GM18520 (cell line): ENCODE results near the gene MICOS13.

Source experiments
- ATAC-seq: cut with Tn5 transposase; IDR thresholded peaks from one replicate; pipeline ENCODE4 v1.9.1; 2021; ENCODE audit not compliant: unreplicated experiment

Gene MICOS13

DNA sequence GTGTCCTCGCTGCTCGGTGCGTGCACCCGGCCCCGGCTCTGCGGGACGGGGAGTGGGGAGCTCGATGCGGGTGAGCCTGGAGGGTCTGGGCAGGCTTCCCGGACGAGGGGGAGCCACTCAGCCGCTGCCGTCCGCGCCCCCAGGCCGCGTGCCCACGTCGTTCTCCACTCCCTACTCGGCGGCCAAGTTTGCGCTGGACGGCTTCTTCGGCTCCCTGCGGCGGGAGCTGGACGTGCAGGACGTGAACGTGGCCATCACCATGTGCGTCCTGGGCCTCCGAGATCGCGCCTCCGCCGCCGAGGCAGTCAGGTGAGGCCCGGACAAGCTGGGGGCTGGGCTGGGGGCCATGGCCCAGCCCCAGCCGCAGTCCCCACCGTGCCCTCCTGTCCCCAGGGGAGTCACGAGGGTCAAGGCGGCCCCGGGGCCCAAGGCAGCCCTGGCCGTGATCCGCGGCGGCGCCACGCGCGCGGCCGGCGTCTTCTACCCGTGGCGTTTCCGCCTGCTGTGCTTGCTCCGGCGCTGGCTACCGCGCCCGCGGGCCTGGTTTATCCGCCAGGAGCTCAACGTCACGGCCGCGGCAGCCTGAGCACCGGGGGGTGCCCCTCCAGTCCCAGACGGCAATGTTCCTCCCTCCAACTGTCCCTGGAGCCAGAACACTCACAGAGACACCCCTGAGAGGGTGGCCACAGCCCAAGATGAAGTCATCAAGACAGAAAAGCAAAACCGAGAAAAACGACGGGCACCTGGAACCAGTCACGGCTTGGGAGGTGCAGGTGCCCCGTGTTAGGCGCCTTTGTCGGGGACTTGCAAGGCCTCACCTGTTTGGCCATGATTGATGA is 7.3 kb upstream of the MICOS13 start:
- ATAC-seq: no peak

DNA sequence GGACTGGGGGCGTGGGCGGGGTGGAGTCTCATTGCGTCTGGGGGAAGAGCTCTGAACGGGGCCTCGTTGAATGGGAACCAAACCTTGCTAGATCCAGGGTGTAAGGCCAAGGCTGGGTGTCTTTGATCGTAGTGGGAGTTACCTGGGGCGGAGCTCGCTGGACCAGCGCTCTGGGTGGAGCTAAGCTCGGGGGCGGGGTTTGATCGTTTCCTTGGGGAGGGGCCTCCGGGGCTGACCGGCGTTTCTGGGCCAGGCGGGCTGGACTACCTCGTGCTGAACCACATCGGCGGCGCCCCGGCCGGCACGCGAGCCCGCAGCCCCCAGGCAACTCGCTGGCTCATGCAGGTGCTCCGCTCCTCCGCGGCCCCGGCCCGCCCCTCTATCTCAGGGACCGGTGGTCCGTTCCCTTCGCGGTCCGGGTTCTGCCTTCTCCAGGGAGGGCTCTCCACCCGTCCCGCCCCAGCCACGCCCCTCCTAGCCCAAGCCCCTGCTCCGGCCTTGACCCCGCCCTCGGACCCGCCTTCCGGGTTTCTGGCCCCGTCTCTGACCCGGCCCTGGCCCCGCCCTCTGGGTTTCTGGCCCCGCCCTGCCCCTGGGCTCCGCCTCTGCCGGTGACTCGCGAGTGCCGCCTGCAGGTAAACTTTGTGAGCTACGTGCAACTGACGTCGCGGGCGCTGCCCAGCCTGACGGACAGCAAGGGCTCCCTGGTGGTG is 6.5 kb upstream of the MICOS13 start:
- peak; percentile 32 for ATAC-seq

DNA sequence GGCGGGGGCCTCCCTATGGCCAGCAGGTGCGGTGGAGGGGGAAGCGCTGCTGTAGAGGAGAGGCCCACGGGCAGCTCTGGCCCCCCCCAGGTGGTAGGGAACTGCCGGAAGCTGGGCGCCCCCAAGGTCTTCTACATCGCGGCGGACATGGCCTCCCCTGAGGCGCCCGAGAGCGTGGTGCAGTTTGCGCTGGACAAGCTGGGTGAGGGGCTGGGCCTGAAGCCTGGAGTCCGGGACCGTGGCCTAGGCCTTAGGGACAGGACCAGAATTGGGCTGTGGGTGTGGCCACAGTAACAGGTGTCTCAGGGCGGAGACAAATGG is 6.0 kb upstream of the MICOS13 start:
- ATAC-seq: no peak

DNA sequence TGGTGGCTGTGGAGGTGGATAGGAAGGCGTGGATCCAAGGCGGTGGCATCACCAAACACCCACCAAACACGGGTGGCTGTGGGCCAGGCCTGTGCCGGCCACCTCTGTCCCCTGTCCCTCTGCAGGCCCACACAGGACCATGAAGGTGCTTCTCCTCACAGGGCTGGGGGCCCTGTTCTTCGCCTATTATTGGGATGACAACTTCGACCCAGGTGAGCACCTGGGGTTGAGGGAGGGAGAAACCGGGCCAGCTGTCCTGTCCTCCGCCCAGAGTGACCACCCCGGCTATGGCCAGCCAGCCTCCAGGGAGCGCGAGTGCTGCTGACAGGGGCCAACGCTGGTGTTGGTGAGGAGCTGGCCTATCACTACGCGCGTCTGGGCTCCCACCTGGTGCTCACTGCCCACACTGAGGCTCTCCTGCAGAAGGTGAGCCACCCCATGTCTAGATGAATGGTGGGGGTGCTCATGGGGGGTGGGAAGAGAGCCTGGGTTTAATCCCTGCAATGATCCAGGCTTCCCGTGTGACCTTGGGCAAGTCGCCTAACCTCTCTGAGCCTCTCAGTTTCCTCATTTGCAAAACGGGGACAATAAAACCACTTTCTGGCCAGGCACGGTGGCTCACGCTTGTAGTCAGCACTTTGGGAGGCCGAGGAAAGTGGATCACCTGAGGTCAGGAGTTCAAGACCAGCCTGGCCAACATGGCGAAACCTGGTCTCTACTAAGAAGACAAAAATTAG is 4.5 kb upstream of the MICOS13 start:
- no peak for ATAC-seq

DNA sequence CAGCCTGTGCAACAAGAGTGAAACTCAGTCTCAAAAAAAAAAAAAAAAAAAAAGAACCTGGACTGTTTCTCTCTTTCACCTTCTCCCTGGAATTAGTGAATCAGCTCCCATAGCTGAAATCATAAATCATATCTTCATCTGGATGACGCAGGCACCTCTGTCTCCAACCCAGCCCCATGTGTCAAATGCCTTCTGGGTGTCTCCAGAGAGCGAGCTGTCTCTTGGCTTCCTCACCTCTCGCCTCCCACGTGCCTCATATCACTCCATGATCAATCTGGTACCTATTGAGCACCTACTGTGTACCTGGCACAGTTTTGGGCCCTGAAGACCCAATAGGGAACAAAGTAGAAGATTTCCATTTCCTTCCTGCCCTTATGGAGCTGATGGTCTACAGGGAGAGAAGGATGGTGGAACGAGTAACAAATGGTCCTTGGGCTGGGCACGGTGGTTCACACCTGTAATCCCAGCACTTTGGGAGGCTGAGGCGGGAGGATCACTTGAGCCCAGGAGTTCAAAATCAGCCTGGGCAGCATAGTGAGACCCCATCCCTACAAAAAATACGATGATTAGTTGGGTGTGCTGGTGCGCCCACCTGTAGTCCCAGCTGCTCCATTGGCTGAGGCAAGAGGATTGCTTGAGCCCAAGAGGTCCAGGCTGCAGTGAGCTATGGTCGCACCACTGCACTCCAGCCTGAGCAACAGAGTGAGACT is 3.0 kb upstream of the MICOS13 start:
- ATAC-seq: no peak

DNA sequence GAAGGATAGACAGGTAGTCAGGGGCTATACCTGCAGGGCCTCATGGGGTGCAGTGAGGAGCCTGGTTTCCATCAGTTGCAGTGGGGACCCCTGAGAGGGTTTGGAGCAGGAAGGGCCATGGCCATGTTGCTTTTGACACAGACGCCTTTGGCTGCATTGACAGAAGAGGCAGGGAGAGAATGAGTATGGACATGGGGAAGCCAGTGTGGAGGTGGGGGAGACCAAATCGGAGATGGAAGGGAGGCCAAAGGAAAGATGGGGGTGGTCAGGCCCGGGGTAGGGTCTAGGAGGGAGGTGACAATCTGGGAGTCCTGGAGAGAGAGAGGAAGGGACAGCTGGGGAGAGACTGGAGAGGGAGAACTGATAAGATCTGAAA is 1.8 kb upstream of the MICOS13 start:
- ATAC-seq: no peak

DNA sequence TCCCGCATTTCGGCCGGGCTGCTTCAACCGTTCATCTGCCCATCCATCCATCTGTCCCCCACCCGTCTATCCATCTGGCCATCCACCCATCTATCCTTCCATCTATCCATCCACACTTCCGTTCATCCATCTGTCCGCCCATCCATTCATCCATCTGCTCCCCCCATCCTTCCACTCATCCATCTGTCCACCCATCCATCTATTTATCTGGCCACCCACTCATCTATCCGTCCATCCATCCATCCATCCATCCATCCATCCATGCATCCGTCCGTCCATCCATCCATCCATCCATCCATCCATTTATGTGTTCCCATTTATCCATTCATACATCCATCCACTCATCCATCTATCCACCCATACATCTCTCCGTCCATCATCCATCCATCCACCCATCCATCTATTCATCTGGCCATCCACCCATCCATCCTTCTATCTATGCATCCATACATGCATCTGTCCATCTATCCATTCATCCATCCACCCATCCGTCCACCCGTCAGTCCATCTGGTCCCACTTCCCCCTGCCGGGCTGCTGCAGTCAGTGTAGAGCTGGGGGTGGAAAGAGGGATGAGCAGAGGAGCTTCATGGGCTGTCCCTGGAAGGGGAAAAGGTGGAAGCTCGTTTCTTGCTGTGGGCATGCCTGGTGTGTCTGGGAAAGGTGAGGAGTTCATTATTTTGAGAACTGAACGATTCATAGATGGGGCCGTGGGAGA is 1.2 kb upstream of the MICOS13 start:
- no peak for ATAC-seq

DNA sequence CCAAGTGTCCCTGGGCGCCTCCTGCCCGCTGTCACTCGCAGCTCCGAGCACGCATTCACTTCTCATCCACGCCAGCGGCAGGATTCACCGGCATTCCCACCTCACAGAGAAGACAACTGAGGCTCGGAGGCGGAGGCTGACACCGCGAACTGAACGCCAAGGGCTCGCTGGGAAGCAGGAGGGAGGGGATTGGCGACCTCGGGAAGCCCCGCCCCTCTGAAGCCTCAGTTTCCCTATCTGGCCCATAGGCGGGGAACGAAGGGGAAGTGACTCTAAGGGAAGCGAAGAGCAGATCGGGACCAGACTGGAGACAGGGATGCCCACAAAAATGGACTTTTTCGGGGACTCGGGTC is 256 bp downstream of the MICOS13 start:
- ATAC-seq: no peak

DNA sequence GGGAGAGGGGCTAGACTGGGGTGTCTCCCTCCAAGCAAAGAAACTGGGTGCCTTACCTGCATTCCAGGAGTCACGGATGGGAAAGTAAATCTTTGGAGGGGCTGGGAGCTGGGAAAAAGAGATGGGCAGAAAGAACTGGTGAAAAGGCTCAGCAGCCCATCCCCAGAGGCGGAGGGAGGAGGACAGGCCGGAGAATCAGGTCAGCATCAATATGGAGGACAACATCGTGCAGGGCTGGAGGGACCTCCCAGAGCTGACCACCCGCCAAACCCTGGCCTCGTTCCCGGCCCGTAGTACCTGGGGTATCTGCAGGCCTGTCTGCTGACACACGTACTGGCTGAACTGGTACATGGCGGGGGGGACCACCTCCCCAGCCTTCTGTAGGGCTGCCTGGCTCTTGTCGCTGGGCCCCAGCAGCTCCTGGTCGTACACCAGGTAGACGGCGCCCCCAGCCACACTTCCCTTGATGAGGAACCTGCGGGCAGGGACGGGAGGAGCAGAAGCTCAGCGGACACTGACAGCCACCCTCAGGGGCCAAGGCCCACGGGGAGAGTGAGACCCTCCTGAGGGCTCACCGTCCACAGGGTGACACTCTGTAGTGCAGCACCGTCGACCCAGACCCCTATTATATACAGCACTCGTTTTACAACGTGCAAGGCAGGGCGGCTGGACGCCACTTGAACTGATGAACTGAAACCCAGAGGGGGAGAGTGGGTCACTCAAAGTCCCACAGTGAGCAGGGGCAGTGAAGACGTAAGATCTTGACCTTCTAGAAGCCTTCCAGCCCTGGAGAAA is 830 bp downstream of the MICOS13 start:
- no peak for ATAC-seq

DNA sequence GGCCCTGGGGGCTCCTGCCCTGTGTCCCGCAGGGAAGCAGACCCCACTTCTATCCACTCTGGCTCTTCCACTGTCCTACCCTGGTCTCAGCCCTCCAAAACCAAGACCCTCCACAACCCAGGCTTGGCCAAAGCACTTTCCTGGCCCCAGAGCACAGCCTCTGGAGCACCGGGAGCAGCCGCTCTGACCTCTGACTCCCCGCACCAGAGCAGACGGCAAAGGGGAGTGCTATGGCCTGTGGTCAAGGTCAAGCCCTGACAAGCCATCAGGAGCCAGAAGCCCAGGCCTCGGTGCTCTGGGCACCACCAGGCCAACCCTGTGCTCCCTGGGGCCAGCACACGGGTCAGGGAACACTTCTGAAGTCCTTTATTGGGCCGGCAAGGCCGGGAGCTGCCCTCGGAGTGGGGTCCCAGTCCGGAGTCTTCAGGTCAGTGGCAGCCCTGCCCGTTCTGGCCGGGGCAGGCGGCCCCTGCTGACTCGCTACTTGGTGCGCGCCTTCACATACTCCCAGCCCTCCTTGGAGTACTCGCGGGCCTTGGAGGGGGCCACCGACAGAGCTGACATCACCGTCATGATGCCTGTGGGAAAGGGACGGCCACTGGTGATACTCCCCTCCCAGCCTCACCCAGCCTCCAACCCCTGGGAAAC is 2.1 kb downstream of the MICOS13 start:
- no peak for ATAC-seq

DNA sequence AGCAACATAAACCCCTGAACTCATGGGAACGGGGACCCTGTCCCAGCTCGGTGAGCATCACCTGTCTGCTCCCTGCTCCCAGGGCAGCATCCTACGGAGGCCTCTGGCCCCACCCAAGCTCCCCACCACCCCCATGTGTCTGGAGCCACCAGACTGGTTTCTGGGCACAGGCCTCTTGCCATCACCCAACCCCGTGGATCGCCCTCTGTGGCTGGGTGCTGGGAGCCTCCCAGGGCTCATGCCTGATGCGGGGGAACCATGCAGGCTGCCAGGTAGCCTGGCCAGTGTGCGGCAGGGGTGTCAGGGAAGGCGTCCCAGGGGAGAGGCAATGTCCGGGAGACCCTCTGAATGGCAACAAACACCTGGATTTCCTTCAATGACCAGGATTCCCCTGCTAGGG is 2.7 kb downstream of the MICOS13 start:
- ATAC-seq: no peak

DNA sequence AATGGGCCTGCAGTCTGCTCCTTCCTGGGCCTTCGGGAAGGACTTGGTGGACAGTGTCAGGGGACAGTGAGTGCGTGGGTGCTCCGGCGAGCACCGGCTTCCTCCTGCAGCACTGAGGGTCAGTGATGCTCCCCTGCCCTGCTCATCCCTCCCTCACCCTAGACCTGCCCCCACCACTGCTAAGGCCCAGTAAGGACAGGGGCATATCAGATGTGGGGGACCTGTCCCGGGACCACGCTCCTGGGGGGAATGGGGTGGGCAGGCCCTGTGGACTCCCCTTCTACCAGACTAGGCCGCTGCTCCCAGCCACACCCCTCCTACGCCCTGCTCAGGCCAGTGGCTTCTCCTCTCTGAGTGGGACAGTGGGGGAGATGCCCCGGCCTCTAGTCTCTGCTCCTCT is 3.2 kb downstream of the MICOS13 start:
- ATAC-seq: no peak

DNA sequence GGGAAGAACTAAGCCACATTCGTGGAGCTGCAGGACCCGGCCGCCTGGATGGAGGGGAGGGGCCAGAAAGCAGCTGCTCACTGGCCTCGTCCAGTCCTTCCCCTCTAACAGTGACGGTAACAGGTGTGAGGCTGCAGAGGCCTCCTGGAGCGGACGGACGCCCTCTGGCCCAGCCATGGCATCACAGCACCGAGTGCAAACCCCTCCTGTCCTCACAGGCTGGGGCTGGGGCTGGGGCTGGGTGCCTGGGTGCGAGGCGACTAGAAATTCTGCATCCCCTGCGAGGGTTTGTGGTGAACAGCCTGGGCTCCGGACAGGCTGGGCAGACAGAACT is 3.6 kb downstream of the MICOS13 start:
- ATAC-seq: no peak

DNA sequence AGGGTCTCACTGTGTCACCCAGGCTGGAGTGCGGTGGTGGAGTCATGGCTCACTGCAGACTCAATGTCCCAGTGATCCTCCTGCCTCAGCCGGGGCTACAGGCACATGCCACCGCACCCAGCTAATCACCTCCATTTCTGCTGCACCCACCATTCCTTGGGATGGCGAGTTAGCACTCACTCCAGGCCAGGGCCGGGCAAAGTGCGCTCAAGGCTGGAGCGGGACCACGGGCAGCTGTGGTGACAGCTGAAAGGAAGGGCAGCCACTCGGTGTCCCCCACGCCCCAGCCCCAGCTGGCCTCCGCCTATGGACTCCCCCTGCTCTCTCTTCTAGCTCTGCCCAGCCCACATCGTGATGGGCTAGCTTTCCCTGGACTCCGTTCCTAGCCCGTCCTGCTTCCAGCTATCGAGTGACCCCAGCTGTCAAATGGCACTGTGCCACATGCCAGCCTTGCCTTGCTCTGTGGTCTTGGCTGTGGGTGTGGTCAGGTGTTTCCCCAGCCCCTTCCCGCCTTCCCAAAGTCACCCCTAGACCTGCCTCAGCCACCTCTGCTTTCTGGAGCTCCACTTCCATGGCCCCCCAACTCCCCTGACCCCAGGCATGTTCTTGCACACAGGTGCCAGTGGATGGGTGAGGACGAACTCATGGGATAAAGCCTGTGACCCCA is 4.1 kb downstream of the MICOS13 start:
- no peak for ATAC-seq

DNA sequence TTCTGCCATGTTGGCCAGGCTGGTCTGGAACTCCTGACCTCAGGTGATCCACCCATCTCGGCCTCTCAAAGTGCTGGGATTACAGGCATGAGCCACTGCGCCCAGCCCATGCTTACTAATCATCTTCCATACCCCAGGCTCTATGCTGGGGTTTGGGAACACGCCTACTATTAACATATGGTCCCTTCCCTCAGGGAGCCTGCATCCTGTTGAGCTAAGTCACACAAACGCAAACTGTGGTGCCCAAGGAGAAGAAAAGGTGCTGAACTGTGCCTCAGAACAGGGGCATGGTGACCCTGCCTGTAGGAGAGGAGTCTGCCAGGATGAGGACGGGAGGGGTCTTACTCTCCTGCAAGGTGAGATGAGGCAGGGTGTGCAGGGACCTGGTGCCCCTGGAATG is 5.6 kb downstream of the MICOS13 start:
- no peak for ATAC-seq

DNA sequence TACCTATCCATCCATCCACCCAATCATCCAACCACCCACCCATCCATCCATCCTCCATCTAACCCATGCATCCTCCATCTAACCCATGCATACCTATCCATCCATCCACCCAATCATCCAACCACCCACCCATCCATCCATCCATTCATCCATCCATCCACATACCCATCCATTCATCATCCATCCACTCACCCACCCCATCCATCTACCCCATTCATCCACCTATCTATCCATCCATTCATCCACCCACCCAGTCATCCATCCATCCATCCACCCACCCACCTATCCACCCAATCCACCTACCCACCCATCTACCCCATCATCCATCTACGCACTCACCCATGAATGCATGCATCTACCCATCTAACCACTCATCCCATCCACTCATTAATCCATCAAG is 6.6 kb downstream of the MICOS13 start:
- ATAC-seq: no peak

DNA sequence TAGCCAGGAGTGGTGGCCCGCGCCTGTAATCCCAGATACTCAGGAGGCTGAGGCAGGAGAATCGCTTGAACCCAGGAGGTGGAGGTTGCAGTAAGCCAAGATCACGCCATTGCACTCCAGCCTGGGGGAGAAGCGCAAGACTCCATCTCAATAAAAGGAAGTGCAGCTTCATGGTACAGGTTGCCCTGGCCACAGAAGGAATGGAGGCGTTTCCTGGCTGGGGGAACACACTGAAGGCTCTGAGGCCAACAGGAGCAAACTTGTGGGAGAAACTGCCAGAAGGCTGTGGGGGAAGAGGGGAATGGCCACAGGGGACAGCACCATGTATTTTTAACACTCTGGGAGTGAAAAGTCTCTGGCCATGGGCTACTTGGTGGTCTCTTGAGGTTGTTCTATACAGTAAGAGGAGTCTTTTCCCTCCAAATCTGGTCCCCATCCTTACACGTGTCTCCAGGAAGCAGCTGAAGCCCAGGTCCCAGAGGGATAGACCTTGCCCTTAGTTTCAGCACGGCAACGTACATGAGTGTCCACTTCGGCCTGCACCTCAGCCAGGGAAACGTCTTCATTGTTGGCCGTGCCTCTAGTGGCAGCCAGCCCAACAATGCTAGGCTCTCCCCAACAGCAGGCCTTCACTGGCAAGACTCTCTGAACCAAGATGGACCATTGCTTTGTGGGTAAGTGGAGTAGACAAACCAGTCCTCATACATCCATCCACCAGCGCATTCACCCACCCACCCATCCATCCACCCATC is 7.4 kb downstream of the MICOS13 start:
- no peak for ATAC-seq

DNA sequence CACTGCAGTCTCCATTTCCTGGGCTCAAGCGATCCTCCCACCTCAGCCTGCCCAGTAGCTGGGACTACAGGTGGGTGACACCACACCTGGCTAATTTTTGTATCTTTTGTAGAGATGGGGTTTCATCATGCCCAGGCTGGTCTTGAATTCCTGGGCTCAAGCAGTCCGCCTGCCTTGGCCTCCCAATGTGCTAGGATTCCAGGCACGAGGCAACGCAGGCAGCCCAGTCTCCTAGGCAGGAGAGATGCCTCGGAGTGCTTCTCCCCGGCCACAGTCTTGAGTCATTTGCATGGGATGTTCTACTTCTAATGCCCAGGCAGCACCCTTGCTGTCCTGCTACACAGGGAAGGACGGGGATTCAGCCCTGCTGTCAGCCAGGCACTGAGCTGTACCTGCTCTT is 8.7 kb downstream of the MICOS13 start:
- no peak for ATAC-seq

DNA sequence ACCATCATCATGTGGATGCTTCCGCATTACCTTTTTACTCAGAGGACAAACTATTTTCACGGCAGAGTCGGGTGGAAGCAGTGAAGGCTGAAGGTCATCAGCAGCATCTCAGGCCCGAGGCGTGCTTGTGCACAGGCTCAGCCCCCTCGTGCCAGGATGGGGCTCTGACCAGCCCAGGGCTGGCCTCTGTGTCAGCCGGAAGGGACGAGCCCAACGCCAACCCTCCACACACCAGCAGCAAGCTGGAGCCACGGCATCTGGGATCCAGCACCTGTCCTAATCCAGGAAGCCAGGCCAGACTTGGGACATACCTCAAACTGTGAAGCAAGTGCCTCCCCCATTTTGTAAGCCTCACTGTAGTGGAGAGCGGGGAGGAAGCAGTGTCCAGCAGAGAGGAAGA is 11.1 kb downstream of the MICOS13 start:
- ATAC-seq: no peak
